ENCODE data around the gene ARL4D.

The ARL4D gene

GRCh38 chr17:43444223-43445008 lies 45.6 kb downstream of the ARL4D start:
- DNase-seq, result no peak

GRCh38 chr17:43445009-43445589 lies 46.3 kb downstream of the ARL4D start:
- DNase-seq, result no peak
- in situ Hi-C loops (cut with HindIII; ENCODE audit: low pct_ligation_motif_present, low pct_unique_long_range_greater_than_20kb, low sequenced_read_pairs), result no loop called here

More at GRCh38 chr17:43444223-43445008, 45.6 kb downstream of the ARL4D start:
- in situ Hi-C loops (cut with HindIII; ENCODE audit: low pct_ligation_motif_present, low pct_unique_long_range_greater_than_20kb, low sequenced_read_pairs), result no loop called here

GRCh38 chr17:43446773-43447172 lies 48.0 kb downstream of the ARL4D start:
- in situ Hi-C loops (cut with HindIII; ENCODE audit: low pct_ligation_motif_present, low pct_unique_long_range_greater_than_20kb, low sequenced_read_pairs), result no loop called here
- DNase-seq, result no peak

- in situ Hi-C loops (cut with HindIII; ENCODE audit: low pct_ligation_motif_present, low pct_unique_long_range_greater_than_20kb, low sequenced_read_pairs), result no loop called here
- DNase-seq, result no peak
Observed at GRCh38 chr17:43448720-43449469, 50.1 kb downstream of the ARL4D start.

- in situ Hi-C loops (cut with HindIII; ENCODE audit: low pct_ligation_motif_present, low pct_unique_long_range_greater_than_20kb, low sequenced_read_pairs), result no loop called here
- peak; percentile 65 for DNase-seq
Observed at GRCh38 chr17:43449470-43450248, 50.9 kb downstream of the ARL4D start.
